Endothelial cell of umbilical vein (primary cell): ENCODE data around the gene PLD1. TPM values are rescaled to one million over a fixed set of nuclear protein-coding genes. Genes with fewer than 3 reads are reported as not detected.

Experiments
- BruUV-seq: library from RNA; stranded (reverse); fragments of 400-500 nt; replicated peaks from 2 replicates; lab custom pipeline; 2021; lab: Mats Ljungman, UMichigan
- CTCF ChIA-PET: fragments of 300-600, 350-600 bp; sonication (Branson Sonifier 250); formaldehyde crosslinking; loops from one replicate; lab custom pipeline; 2021; ENCODE audit warnings: antibody characterized with exemption, inconsistent platforms; lab: Charles Lee
- POLR2A ChIA-PET: fragments of 300-600, 350-600 bp; sonication (Branson Sonifier 250); formaldehyde crosslinking; loops from one replicate; lab custom pipeline; 2021; ENCODE audit warnings: antibody characterized with exemption, inconsistent platforms; lab: Charles Lee
- DNase-seq: peaks from one replicate; pipeline ENCODE4 v3.0.0-alpha.2; 2011; ENCODE audit warnings: low read depth, low spot score
- FAIRE-seq: peaks from 2 replicates; lab custom pipeline; 2011; peaks lifted over from hg19 to GRCh38; lab: Jason Lieb, UNC
- H2AFZ ChIP-seq: 2 replicates; pipeline ENCODE4 v1.6.0; 2012; ENCODE audit warnings: low read depth, low read length, control low read depth, inconsistent platforms
- H3K27ac ChIP-seq: 2 replicates; pipeline ENCODE4 v1.5.1; 2011; ENCODE audit warnings: low read depth, mild to moderate bottlenecking, control low read depth, low read length, moderate library complexity; ENCODE audit not compliant: insufficient read depth
- H3K27me3 ChIP-seq, 2 experiments: 2 replicates each; pipeline versions ENCODE4 v1.6.0 to v1.6.1; 2011; ENCODE audit warnings: low read length in 2 of 2, mixed read lengths in 1 of 2; ENCODE audit not compliant: control insufficient read depth in 2 of 2, insufficient read depth in 2 of 2
- H3K36me3 ChIP-seq, 2 experiments: 2 replicates in 1 of 2; 3 replicates in 1 of 2; pipeline ENCODE4 v1.5.1; 2011; ENCODE audit warnings: low read length in 2 of 2, mild to moderate bottlenecking in 1 of 2, moderate library complexity in 1 of 2; ENCODE audit not compliant: control insufficient read depth in 2 of 2, insufficient read depth in 2 of 2; ENCODE audit errors: extremely low read depth in 1 of 2
- H3K4me1 ChIP-seq: 3 replicates; pipeline ENCODE4 v1.5.1; 2011; ENCODE audit warnings: mild to moderate bottlenecking, low read length; ENCODE audit not compliant: control insufficient read depth, insufficient read depth; ENCODE audit errors: extremely low read depth
- H3K4me2 ChIP-seq: 2 replicates; pipeline ENCODE4 v1.6.1; 2011; ENCODE audit warnings: low read length, control low read depth, mixed read lengths; ENCODE audit not compliant: insufficient read depth
- H3K4me3 ChIP-seq, 3 experiments: fragments of 200-600 bp in 1 of 3; sonication (generic), shearing (Covaris generic) in 1 of 3; replicated peaks in 1 of 3; 2 replicates each; pipeline ENCODE4 v1.5.1; 2011 to 2016; ENCODE audit warnings: control low read depth in 3 of 3, low read length in 3 of 3, mild to moderate bottlenecking in 2 of 3, inconsistent platforms in 1 of 3, low read depth in 1 of 3, moderate library complexity in 1 of 3; ENCODE audit not compliant: insufficient read depth in 1 of 3
- H3K79me2 ChIP-seq: 2 replicates; pipeline ENCODE4 v1.6.0; 2012; ENCODE audit warnings: low read length, inconsistent platforms; ENCODE audit not compliant: control insufficient read depth, insufficient read depth
- H3K9ac ChIP-seq: replicated peaks from 2 replicates; pipeline ENCODE3; 2011; ENCODE audit warnings: low read length, control low read depth; ENCODE audit not compliant: insufficient read depth; ENCODE audit errors: extremely low read depth
- H3K9me1 ChIP-seq: replicated peaks from 3 replicates; pipeline ENCODE4 v1.6.0; 2011; ENCODE audit warnings: mild to moderate bottlenecking, low read length; ENCODE audit not compliant: control insufficient read depth, insufficient read depth; ENCODE audit errors: extremely low read depth
- H3K9me3 ChIP-seq: replicated peaks from 2 replicates; pipeline ENCODE4 v1.5.1; 2012; ENCODE audit warnings: low read length, inconsistent platforms; ENCODE audit not compliant: control insufficient read depth, insufficient read depth
- H4K20me1 ChIP-seq: replicated peaks from 2 replicates; pipeline ENCODE3; 2011; ENCODE audit warnings: mild to moderate bottlenecking, low read length; ENCODE audit not compliant: control insufficient read depth, insufficient read depth; ENCODE audit errors: extremely low read depth
- CTCF ChIP-seq, 2 donors: IDR thresholded peaks; 1 replicate in 1 of 2; 2 replicates in 1 of 2; pipeline ENCODE4 v1.5.1; 2011; ENCODE audit warnings: low read length in 2 of 2, mild to moderate bottlenecking in 2 of 2, moderate library complexity in 2 of 2, control low read depth in 1 of 2, inconsistent platforms in 1 of 2, low read depth in 1 of 2; ENCODE audit not compliant: insufficient read depth in 1 of 2; ENCODE audit errors: extremely low read depth in 1 of 2
- EZH2 ChIP-seq: IDR thresholded peaks from 2 replicates; pipeline ENCODE4 v1.6.1; 2012; ENCODE audit warnings: borderline replicate concordance, low read depth, mild to moderate bottlenecking, moderate library complexity, low read length, inconsistent platforms; ENCODE audit not compliant: severe bottlenecking
- FOS ChIP-seq: IDR thresholded peaks from 2 replicates; pipeline ENCODE4 v1.6.1; 2011; ENCODE audit warnings: mild to moderate bottlenecking, low read length, moderate library complexity, borderline replicate concordance; ENCODE audit not compliant: insufficient read depth
- GATA2 ChIP-seq: IDR thresholded peaks from 2 replicates; pipeline ENCODE4 v1.7.0; 2011; ENCODE audit warnings: low read depth, mild to moderate bottlenecking, moderate library complexity, mixed read lengths, low read length; ENCODE audit not compliant: insufficient read length, insufficient read depth
- JUN ChIP-seq: IDR thresholded peaks from 2 replicates; pipeline ENCODE4 v1.6.1; 2011; ENCODE audit warnings: borderline replicate concordance, low read depth; ENCODE audit not compliant: insufficient read length, insufficient read depth
- MAX ChIP-seq: IDR thresholded peaks from 2 replicates; pipeline ENCODE4 v1.6.1; 2011; ENCODE audit not compliant: insufficient read depth, insufficient read length
- MYC ChIP-seq: IDR thresholded peaks from one replicate; pipeline ENCODE4 v1.6.1; 2011; ENCODE audit warnings: mild to moderate bottlenecking, low read depth, low read length
- POLR2A ChIP-seq: IDR thresholded peaks from 2 replicates; pipeline ENCODE4 v1.6.1; 2012; ENCODE audit warnings: low read depth, mild to moderate bottlenecking, control low read depth, low read length
- POLR2AphosphoS5 ChIP-seq: IDR thresholded peaks from 2 replicates; pipeline ENCODE4 v1.6.1; 2012; ENCODE audit warnings: low read depth, mild to moderate bottlenecking, control low read depth, low read length, moderate library complexity; ENCODE audit not compliant: insufficient read depth
- dilution Hi-C: fragments of 300-500 bp; cut with MboI; formaldehyde crosslinking; loops from one replicate; pipeline ENCODE4 v1.15.0; 2019; ENCODE audit warnings: low sequenced_read_pairs; ENCODE audit not compliant: extremely low pct_ligation_motif_present
- intact Hi-C: fragments of 100-400 bp; cut with micrococcal nuclease; formaldehyde crosslinking; loops from one replicate; pipeline ENCODE4 v1.10.0; 2022
- polyA plus RNA-seq, 4 experiments: library from polyadenylated mRNA; depleted of rRNA in 3 of 4; stranded (reverse) in 3 of 4; unstranded in 1 of 4; fragments of >200 nt; gene quantifications; 2 replicates each; pipeline versions ENCODE4 v1.2.1 to v1.2.3, GENCODE V29; 2011 to 2012; ENCODE audit warnings: missing spikeins in 1 of 4
- total RNA-seq: library from RNA; stranded (reverse); gene quantifications from 2 replicates; pipeline ENCODE4 v1.2.3, GENCODE V29; 2021

The PLD1 gene
- total and polyA plus RNA-seq, 2 donors (not counting 3 experiments of a cell fraction or from before 2014, with no cell fraction given): 42.0 to 108 TPM

- H3K4me1 ChIP-seq: no peaks in the 10 kb centered on the region
- no peaks in the 10 kb centered on the region for H3K9me1 ChIP-seq
- BruUV-seq: no TSS peak
- no peak for TF ChIP-seq MYC
- no peak for TF ChIP-seq FOS
- no peak for TF ChIP-seq JUN
- TF ChIP-seq CTCF (IDR thresholded peaks at IDR 0.05; ENCODE audit: extremely low read depth in 1 of 2, insufficient read depth in 1 of 2, low read depth in 1 of 2, low read length in 2 of 2): no peak
- TF ChIP-seq MAX: no peak
- no peak for TF ChIP-seq POLR2A
- TF ChIP-seq POLR2AphosphoS5: no peak
- no peak for TF ChIP-seq GATA2
- TF ChIP-seq EZH2: no peak
- no peak overlapping the region for H3K4me2 ChIP-seq
- no peaks in the 10 kb centered on the region for H4K20me1 ChIP-seq
- no peak overlapping the region for H3K9ac ChIP-seq
- H3K79me2 ChIP-seq: no peaks in the 10 kb centered on the region
- H3K36me3 ChIP-seq: no peaks in the 10 kb centered on the region
- ChIA-PET POLR2A (no interaction called here), CTCF (no interaction called here)
- dilution Hi-C loops: no loop called here
- H2AFZ ChIP-seq: no peak overlapping the region
- no peak overlapping the region for H3K4me3 ChIP-seq
- no peaks in the 10 kb centered on the region for H3K9me3 ChIP-seq
- no peaks in the 10 kb centered on the region for H3K27me3 ChIP-seq
- H3K27ac ChIP-seq: no peak overlapping the region
- FAIRE-seq (no peak), DNase-seq (no peak)
- intact Hi-C loops: no loop called here
Observed at GRCh38 chr3:171553086-171553485, 257.2 kb downstream of the PLD1 start.
